ENCODE measurements around the gene NADSYN1.

- no peak for TF ChIP-seq ZNF433 (tag by site-specific recombination; IDR thresholded peaks at IDR 0.05; ENCODE audit: low read depth)
- no peak for TF ChIP-seq ZNF133 (tag by site-specific recombination; IDR thresholded peaks at IDR 0.05)
- no peak for TF ChIP-seq TCF7L2 (IDR thresholded peaks at IDR 0.05; ENCODE audit: borderline replicate concordance, low read depth, low read length)
- TF ChIP-seq ZNF596 (tag by site-specific recombination; IDR thresholded peaks at IDR 0.05), result no peak
- no peak for TF ChIP-seq ZNF561 (tag by site-specific recombination; IDR thresholded peaks at IDR 0.05; ENCODE audit: borderline replicate concordance)
- no peak for TF ChIP-seq ZNF747 (tag by site-specific recombination; IDR thresholded peaks at IDR 0.05)
- no peak for TF ChIP-seq ZNF660 (tag by site-specific recombination; IDR thresholded peaks at IDR 0.05)
- no peak for TF ChIP-seq ZNF837 (tag by site-specific recombination; IDR thresholded peaks at IDR 0.05)
- no peak for TF ChIP-seq ZNF600 (tag by site-specific recombination; IDR thresholded peaks at IDR 0.05)
- no peak for TF ChIP-seq ZNF791 (tag by site-specific recombination; IDR thresholded peaks at IDR 0.05)
- TF ChIP-seq CTCF (tag by site-specific recombination; IDR thresholded peaks at IDR 0.05), result no peak
- no peak for TF ChIP-seq ZNF645 (tag by site-specific recombination; IDR thresholded peaks at IDR 0.05)
- TF ChIP-seq REST (tag by site-specific recombination; IDR thresholded peaks at IDR 0.05), result no peak
- TF ChIP-seq ZNF350 (tag by site-specific recombination; IDR thresholded peaks at IDR 0.05), result no peak
Observed at GRCh38 chr11:71538666-71538990, 85.6 kb downstream of the NADSYN1 start.
